Activated CD4-positive, alpha-beta T cell treated with anti-CD3 and anti-CD28 coated beads, Interleukin-2, amount 50 U/mL, for 16 hours (primary cell): Measurements from ENCODE around the gene KCNA10.

Source experiments
- DNase-seq: peaks from one replicate; pipeline ENCODE4 v3.0.0-alpha.2; 2020

The KCNA10 gene

GRCh38 chr1:110494522-110495406, 24.2 kb downstream of the KCNA10 start:
- no peak for DNase-seq

GRCh38 chr1:110494036-110494435, 24.9 kb downstream of the KCNA10 start:
- no peak for DNase-seq

- no peak for DNase-seq
These were observed 25.8 kb downstream of the KCNA10 start for GRCh38 chr1:110493059-110493699.

- no peak for DNase-seq
These were observed 26.4 kb downstream of the KCNA10 start for GRCh38 chr1:110492573-110492972.

GRCh38 chr1:110490791-110491451, 28.1 kb downstream of the KCNA10 start:
- DNase-seq = no peak

- DNase-seq = no peak
These were observed 28.9 kb downstream of the KCNA10 start for GRCh38 chr1:110489973-110490542.

- no peak for DNase-seq
These were observed 29.6 kb downstream of the KCNA10 start for GRCh38 chr1:110489406-110489805.

- DNase-seq = no peak
These were observed 30.1 kb downstream of the KCNA10 start for GRCh38 chr1:110488867-110489266.

GRCh38 chr1:110488161-110488560, 30.8 kb downstream of the KCNA10 start:
- no peak for DNase-seq

- DNase-seq = no peak
These were observed 31.2 kb downstream of the KCNA10 start for GRCh38 chr1:110487726-110488125.

- DNase-seq = no peak
These were observed 33.2 kb downstream of the KCNA10 start for GRCh38 chr1:110485725-110486124.

GRCh38 chr1:110484801-110485200, 34.2 kb downstream of the KCNA10 start:
- no peak for DNase-seq

- no peak for DNase-seq
These were observed 35.7 kb downstream of the KCNA10 start for GRCh38 chr1:110483308-110483685.

GRCh38 chr1:110482662-110483307, 36.2 kb downstream of the KCNA10 start:
- DNase-seq = no peak

- DNase-seq = no peak
These were observed 36.9 kb downstream of the KCNA10 start for GRCh38 chr1:110481968-110482623.

GRCh38 chr1:110480356-110481096, 38.4 kb downstream of the KCNA10 start:
- DNase-seq = no peak

GRCh38 chr1:110478886-110479285, 40.1 kb downstream of the KCNA10 start:
- DNase-seq = no peak

GRCh38 chr1:110477967-110478640, 40.9 kb downstream of the KCNA10 start:
- no peak for DNase-seq

GRCh38 chr1:110477445-110477957, 41.5 kb downstream of the KCNA10 start:
- DNase-seq = no peak

- peak; percentile 32 for DNase-seq
These were observed 41.9 kb downstream of the KCNA10 start for GRCh38 chr1:110477041-110477440.
